HEK293 (cell line): ENCODE measurements around the gene TIMP2.

ENCODE experiments used
- CTCF ChIP-seq: fragments of 450-650 bp; formaldehyde crosslinking; IDR thresholded peaks from 2 replicates; pipeline ENCODE4 v1.5.1; 2016; ENCODE audit warnings: missing biosample characterization, missing genetic modification characterization
- REST ChIP-seq: fragments of 450-650 bp; formaldehyde crosslinking; IDR thresholded peaks from 2 replicates; pipeline ENCODE4 v1.5.1; 2016; ENCODE audit warnings: missing biosample characterization, missing genetic modification characterization
- ZNF112 ChIP-seq: fragments of 450-650 bp; formaldehyde crosslinking; IDR thresholded peaks from 2 replicates; pipeline ENCODE4 v1.5.0; 2017; ENCODE audit warnings: missing biosample characterization, missing genetic modification characterization
- ZNF211 ChIP-seq: fragments of 450-650 bp; formaldehyde crosslinking; IDR thresholded peaks from 2 replicates; pipeline ENCODE4 v1.5.1; 2016; ENCODE audit warnings: low read depth, missing biosample characterization, missing genetic modification characterization
- ZNF223 ChIP-seq: fragments of 450-650 bp; formaldehyde crosslinking; IDR thresholded peaks from 2 replicates; pipeline ENCODE4 v1.5.1; 2016; ENCODE audit warnings: missing biosample characterization, missing genetic modification characterization
- ZNF23 ChIP-seq: fragments of 450-650 bp; formaldehyde crosslinking; IDR thresholded peaks from 2 replicates; pipeline ENCODE4 v1.5.1; 2016; ENCODE audit warnings: missing biosample characterization, missing genetic modification characterization, borderline replicate concordance
- ZNF549 ChIP-seq: fragments of 450-650 bp; IDR thresholded peaks from 2 replicates; pipeline ENCODE4 v1.5.1; 2018; ENCODE audit warnings: missing biosample characterization, missing genetic modification characterization, mild to moderate bottlenecking, inconsistent platforms, moderate library complexity
- TF ChIP-seq, protein P1 (sequence below): fragments of 450-650 bp; formaldehyde crosslinking; IDR thresholded peaks from 2 replicates; pipeline ENCODE4 v1.5.1; 2016; ENCODE audit warnings: missing biosample characterization, missing genetic modification characterization

DNA sequence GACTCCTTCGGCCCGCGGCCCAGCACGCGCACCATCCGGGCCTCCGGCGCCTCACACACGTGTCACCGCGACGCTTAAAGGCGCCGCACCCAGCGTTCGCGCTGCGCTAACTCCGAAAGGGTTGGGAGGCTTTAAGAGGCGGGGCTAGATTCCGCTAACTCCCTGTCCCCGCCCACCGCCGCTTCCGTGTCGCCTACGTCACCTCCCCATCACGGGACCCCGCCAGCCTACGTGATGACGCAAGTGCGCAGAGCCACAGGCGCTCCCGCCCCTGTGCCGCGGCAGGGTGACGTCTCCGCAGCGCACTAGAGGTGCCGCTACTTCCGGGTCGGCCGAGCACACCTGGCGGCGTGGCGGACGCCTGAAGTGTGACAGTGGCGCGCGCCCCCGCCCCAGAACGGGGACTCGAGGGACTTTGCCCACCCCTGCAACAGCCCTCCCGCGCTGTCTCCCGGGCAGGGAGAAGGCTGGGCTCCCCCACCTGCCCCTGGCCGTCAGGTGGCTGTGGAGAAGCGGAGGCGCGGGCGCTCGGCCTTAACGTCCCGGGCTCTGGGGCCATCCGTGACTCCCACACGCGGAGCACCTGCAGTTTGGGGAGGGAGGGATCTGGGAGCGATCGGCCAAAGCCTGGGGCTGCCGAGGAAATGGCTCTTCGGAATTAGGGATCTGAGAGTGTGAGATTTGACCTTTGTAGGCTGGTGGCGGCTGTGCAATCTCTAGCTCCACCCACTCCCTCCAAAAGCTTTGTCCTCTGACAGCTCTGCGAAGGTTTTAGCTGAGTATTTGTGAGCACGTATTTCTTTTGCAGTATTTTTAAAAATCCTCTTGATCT lies 84.2 kb downstream of the TIMP2 start, which contains the start of gene USP36:
- peak; percentile 86; the same call in 1 of the 2 replicates for TF ChIP-seq CTCF (tag by site-specific recombination)
- no peak for TF ChIP-seq ZNF211 (tag by site-specific recombination)
- TF ChIP-seq ZNF112 (tag by site-specific recombination) = no peak
- no peak for TF ChIP-seq ZNF23 (tag by site-specific recombination)
- TF ChIP-seq, protein P1, sequence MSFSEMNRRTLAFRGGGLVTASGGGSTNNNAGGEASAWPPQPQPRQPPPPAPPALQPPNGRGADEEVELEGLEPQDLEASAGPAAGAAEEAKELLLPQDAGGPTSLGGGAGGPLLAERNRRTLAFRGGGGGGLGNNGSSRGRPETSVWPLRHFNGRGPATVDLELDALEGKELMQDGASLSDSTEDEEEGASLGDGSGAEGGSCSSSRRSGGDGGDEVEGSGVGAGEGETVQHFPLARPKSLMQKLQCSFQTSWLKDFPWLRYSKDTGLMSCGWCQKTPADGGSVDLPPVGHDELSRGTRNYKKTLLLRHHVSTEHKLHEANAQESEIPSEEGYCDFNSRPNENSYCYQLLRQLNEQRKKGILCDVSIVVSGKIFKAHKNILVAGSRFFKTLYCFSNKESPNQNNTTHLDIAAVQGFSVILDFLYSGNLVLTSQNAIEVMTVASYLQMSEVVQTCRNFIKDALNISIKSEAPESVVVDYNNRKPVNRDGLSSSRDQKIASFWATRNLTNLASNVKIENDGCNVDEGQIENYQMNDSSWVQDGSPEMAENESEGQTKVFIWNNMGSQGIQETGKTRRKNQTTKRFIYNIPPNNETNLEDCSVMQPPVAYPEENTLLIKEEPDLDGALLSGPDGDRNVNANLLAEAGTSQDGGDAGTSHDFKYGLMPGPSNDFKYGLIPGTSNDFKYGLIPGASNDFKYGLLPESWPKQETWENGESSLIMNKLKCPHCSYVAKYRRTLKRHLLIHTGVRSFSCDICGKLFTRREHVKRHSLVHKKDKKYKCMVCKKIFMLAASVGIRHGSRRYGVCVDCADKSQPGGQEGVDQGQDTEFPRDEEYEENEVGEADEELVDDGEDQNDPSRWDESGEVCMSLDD (tag by site-specific recombination) = peak; percentile 79
- TF ChIP-seq ZNF223 = no peak
- TF ChIP-seq ZNF549 (tag by site-specific recombination) = no peak
- no peak; the same call in 1 of the 2 replicates for TF ChIP-seq REST (tag by site-specific recombination)
